Endodermal cell (in vitro differentiated cells): ENCODE results near the gene AMPH. TPM values are rescaled to one million over a fixed set of nuclear protein-coding genes. Genes with fewer than 3 reads are reported as not detected.

Source experiments
- DNase-seq: peaks from one replicate; pipeline ENCODE4 v3.0.0-alpha.2; 2017
- H3K27ac ChIP-seq: 2 replicates; pipeline ENCODE4 v1.5.1; 2013; ENCODE audit warnings: mild to moderate bottlenecking, low read depth, low read length, moderate library complexity
- H3K27me3 ChIP-seq: 2 replicates; pipeline ENCODE4 v1.6.1; 2013; ENCODE audit warnings: mild to moderate bottlenecking, low read length, moderate library complexity; ENCODE audit not compliant: insufficient read depth, control insufficient read depth, poor library complexity, severe bottlenecking
- H3K36me3 ChIP-seq: 2 replicates; pipeline ENCODE4 v1.7.0; 2013; ENCODE audit warnings: mild to moderate bottlenecking, low read length, moderate library complexity; ENCODE audit not compliant: control insufficient read depth, insufficient read depth
- H3K4me1 ChIP-seq: one replicate; pipeline ENCODE4 v1.7.0; 2013; ENCODE audit warnings: low read length; ENCODE audit not compliant: control insufficient read depth, insufficient read depth
- H3K4me3 ChIP-seq: 2 replicates; pipeline ENCODE4 v1.5.1; 2013; ENCODE audit warnings: mild to moderate bottlenecking, low read length, moderate library complexity
- H3K9ac ChIP-seq: 2 replicates; pipeline ENCODE4 v1.6.1; 2013; ENCODE audit warnings: mild to moderate bottlenecking, low read length, moderate library complexity; ENCODE audit not compliant: poor library complexity, severe bottlenecking; ENCODE audit errors: extremely low read depth
- H3K9me3 ChIP-seq: 2 replicates; pipeline ENCODE4 v1.6.1; 2013; ENCODE audit warnings: mild to moderate bottlenecking, low read length, moderate library complexity; ENCODE audit not compliant: control insufficient read depth
- H3K27ac Mint-ChIP-seq: 2 replicates; pipeline ENCODE4 v1.8.0; 2020; ENCODE audit warnings: mixed read lengths
- H3K27me3 Mint-ChIP-seq: 2 replicates; pipeline ENCODE4 v1.8.0; 2021; ENCODE audit warnings: mild to moderate bottlenecking, mixed read lengths; ENCODE audit not compliant: insufficient read depth
- H3K36me3 Mint-ChIP-seq: 2 replicates; pipeline ENCODE4 v1.8.0; 2020; ENCODE audit warnings: low read depth, mixed read lengths
- H3K4me1 Mint-ChIP-seq: 2 replicates; pipeline ENCODE4 v1.8.0; 2020; ENCODE audit warnings: mixed read lengths
- H3K4me3 Mint-ChIP-seq: 2 replicates; pipeline ENCODE4 v1.8.0; 2020; ENCODE audit warnings: mild to moderate bottlenecking, moderate library complexity, mixed read lengths
- H3K9me3 Mint-ChIP-seq: 2 replicates; pipeline ENCODE4 v1.8.0; 2020; ENCODE audit warnings: mild to moderate bottlenecking, mixed read lengths
- WGBS, 2 experiments: methylation state at CpG; one replicate each; pipeline versions ENCODE4 v1.1.5 to v1.1.7; 2013; ENCODE audit warnings: missing lambda C conversion rate in 2 of 2, mixed read lengths in 1 of 2; ENCODE audit not compliant: insufficient coverage in 1 of 2, insufficient read length in 1 of 2; 5-methylcytosine and 5-hydroxymethylcytosine counted together
- total RNA-seq, 2 donors: library from RNA; stranded (reverse); fragmentation: NEBNext Ultra II Directional in 1 of 2; extraction: Animal tissue kit (Norgen Biotek cat#: 25700) in 1 of 2; gene quantifications; 2 replicates in 1 of 2; 3 replicates in 1 of 2; pipeline ENCODE4 v1.2.1, GENCODE V29; 2021
- TF ChIP-seq, protein P1 (sequence below): fragments of 200-600 bp; sonication (generic); conservative IDR thresholded peaks from 2 replicates; pipeline ENCODE4 v1.5.0; 2021; ENCODE audit warnings: antibody characterized with exemption, mild to moderate bottlenecking

Gene AMPH
- total RNA-seq, 2 donors from 2014 or later, result 3.5 to 5.5 TPM

GRCh38 chr7:38512291-38512690, 118.9 kb downstream of the AMPH start:
- TF ChIP-seq, protein P1, sequence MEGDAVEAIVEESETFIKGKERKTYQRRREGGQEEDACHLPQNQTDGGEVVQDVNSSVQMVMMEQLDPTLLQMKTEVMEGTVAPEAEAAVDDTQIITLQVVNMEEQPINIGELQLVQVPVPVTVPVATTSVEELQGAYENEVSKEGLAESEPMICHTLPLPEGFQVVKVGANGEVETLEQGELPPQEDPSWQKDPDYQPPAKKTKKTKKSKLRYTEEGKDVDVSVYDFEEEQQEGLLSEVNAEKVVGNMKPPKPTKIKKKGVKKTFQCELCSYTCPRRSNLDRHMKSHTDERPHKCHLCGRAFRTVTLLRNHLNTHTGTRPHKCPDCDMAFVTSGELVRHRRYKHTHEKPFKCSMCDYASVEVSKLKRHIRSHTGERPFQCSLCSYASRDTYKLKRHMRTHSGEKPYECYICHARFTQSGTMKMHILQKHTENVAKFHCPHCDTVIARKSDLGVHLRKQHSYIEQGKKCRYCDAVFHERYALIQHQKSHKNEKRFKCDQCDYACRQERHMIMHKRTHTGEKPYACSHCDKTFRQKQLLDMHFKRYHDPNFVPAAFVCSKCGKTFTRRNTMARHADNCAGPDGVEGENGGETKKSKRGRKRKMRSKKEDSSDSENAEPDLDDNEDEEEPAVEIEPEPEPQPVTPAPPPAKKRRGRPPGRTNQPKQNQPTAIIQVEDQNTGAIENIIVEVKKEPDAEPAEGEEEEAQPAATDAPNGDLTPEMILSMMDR, result no peak
- Histone ChIP-seq H3K27ac (no peak overlapping the region), H3K4me1 (no peaks in the 10 kb centered on the region), H3K27me3 (no peaks in the 10 kb centered on the region), H3K4me3 (no peak overlapping the region), H3K9ac (no peak overlapping the region), H3K36me3 (no peaks in the 10 kb centered on the region), H3K9me3 (peaks cover 9% of the 10 kb centered on the region)
- 89 to 92% methylated on average over 2 of the region's 2 CpGs for WGBS, 2 experiments
- Mint-ChIP-seq H3K27me3 (no peaks in the 10 kb centered on the region), H3K36me3 (no peaks in the 10 kb centered on the region), H3K4me3 (no peak overlapping the region), H3K4me1 (no peaks in the 10 kb centered on the region), H3K27ac (no peak overlapping the region), H3K9me3 (peaks cover 13% of the 10 kb centered on the region)
- DNase-seq, result no peak

DNA sequence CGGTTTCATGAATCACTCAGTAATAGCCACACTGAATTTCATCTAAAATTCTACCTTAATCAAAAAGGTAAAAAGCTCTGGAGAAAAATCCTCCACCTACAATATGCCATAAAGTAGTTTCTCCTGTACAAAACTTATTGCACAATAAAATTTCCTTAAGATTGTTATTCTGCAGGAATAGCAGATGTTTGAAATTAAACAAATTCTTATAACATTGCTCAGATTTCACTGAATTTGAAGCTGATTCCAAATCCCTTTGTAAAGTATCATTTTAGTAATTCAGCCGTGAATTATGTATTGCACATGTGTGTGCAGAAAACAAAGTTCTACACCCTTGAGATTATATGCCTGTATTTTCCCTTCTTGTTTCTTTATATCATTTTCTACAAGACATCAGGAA, 123.8 kb downstream of the AMPH start:
- Histone ChIP-seq H3K4me1 (no peaks in the 10 kb centered on the region), H3K4me3 (no peak overlapping the region), H3K27me3 (no peaks in the 10 kb centered on the region), H3K9ac (no peak overlapping the region), H3K36me3 (no peaks in the 10 kb centered on the region), H3K27ac (no peak overlapping the region), H3K9me3 (no peaks in the 10 kb centered on the region)
- TF ChIP-seq, protein P1, result no peak
- Mint-ChIP-seq H3K4me3 (no peak overlapping the region), H3K9me3 (no peaks in the 10 kb centered on the region), H3K4me1 (no peaks in the 10 kb centered on the region), H3K36me3 (no peaks in the 10 kb centered on the region), H3K27me3 (peaks cover 3% of the 10 kb centered on the region), H3K27ac (no peak overlapping the region)
- WGBS, 2 experiments, result 88 to 100% methylated on average over 1 to 2 of the region's 2 CpGs
- DNase-seq, result no peak

GRCh38 chr7:38506756-38507155, 124.4 kb downstream of the AMPH start:
- no peak overlapping the region for H3K27ac Mint-ChIP-seq
- 80 to 88% methylated on average over 2 to 3 of the region's 3 CpGs for WGBS, 2 experiments
- H3K9me3 Mint-ChIP-seq, result no peaks in the 10 kb centered on the region
- Histone ChIP-seq H3K27ac (no peak overlapping the region), H3K4me1 (no peaks in the 10 kb centered on the region), H3K27me3 (no peaks in the 10 kb centered on the region), H3K4me3 (no peak overlapping the region), H3K36me3 (no peaks in the 10 kb centered on the region), H3K9ac (no peak overlapping the region), H3K9me3 (no peaks in the 10 kb centered on the region)
- no peak overlapping the region for H3K4me3 Mint-ChIP-seq
- TF ChIP-seq, protein P1, result no peak
- H3K36me3 Mint-ChIP-seq, result no peaks in the 10 kb centered on the region
- no peaks in the 10 kb centered on the region for H3K4me1 Mint-ChIP-seq
- peaks cover 3% of the 10 kb centered on the region for H3K27me3 Mint-ChIP-seq
- no peak for DNase-seq
